Large intestine (tissue), 3 donors: ENCODE data around the gene PUS1. TPM values are rescaled to one million over a fixed set of nuclear protein-coding genes. Genes with fewer than 3 reads are reported as not detected.

Source experiments
- DNase-seq, 2 donors: peaks; one replicate each; pipeline versions ENCODE4 v3.0.0 to v3.0.0-alpha.2; 2013
- H3K27ac ChIP-seq: one replicate; pipeline ENCODE4 v1.5.1; 2013; ENCODE audit warnings: low read length
- H3K27me3 ChIP-seq: 2 replicates; pipeline ENCODE4 v1.6.1; 2013; ENCODE audit warnings: low read length; ENCODE audit not compliant: control insufficient read depth, insufficient read depth
- H3K36me3 ChIP-seq: 2 replicates; pipeline ENCODE4 v1.6.1; 2013; ENCODE audit warnings: low read length; ENCODE audit not compliant: control insufficient read depth, insufficient read depth
- H3K4me1 ChIP-seq: one replicate; pipeline ENCODE4 v1.6.1; 2013; ENCODE audit warnings: low read length; ENCODE audit not compliant: control insufficient read depth, insufficient read depth
- H3K4me3 ChIP-seq: one replicate; pipeline ENCODE4 v1.5.1; 2013; ENCODE audit warnings: low read length
- H3K9me3 ChIP-seq: one replicate; pipeline ENCODE4 v1.6.1; 2013; ENCODE audit warnings: mild to moderate bottlenecking, low read depth, low read length, moderate library complexity; ENCODE audit not compliant: control insufficient read depth
- WGBS: methylation state at CpG from one replicate; pipeline ENCODE4 v1.1.5; 2013; ENCODE audit warnings: low lambda C conversion rate; ENCODE audit not compliant: insufficient coverage; 5-methylcytosine and 5-hydroxymethylcytosine counted together
- polyA plus RNA-seq: library from polyadenylated mRNA; unstranded; fragments of 120-200 nt; gene quantifications from one replicate; pipeline ENCODE4 v1.2.1, GENCODE V29; 2013

PUS1 gene
- polyA plus RNA-seq, 1 donor, result 26.1 TPM

- H3K36me3 ChIP-seq, result peaks cover 64% of the 10 kb centered on the region
- WGBS, result no CpG with 5 or more reads among the region's 26 CpGs
- no peaks in the 10 kb centered on the region for H3K4me1 ChIP-seq
- H3K27ac ChIP-seq, result no peak overlapping the region
- H3K4me3 ChIP-seq, result no peak overlapping the region
- H3K9me3 ChIP-seq, result no peaks in the 10 kb centered on the region
- DNase-seq, result no peak
- H3K27me3 ChIP-seq, result no peaks in the 10 kb centered on the region
Measured at GRCh38 chr12:131909752-131910219, 19.3 kb upstream of the PUS1 start.

- no peak overlapping the region for H3K4me3 ChIP-seq
- no peaks in the 10 kb centered on the region for H3K27me3 ChIP-seq
- no peak for DNase-seq
- WGBS, result no CpG with 5 or more reads among the region's 23 CpGs
- no peaks in the 10 kb centered on the region for H3K4me1 ChIP-seq
- H3K27ac ChIP-seq, result no peak overlapping the region
- no peaks in the 10 kb centered on the region for H3K9me3 ChIP-seq
- peaks cover 71% of the 10 kb centered on the region for H3K36me3 ChIP-seq
Measured at GRCh38 chr12:131910302-131911027, 18.6 kb upstream of the PUS1 start.

GRCh38 chr12:131911028-131911650 lies 17.9 kb upstream of the PUS1 start:
- Histone ChIP-seq H3K36me3 (peaks cover 78% of the 10 kb centered on the region), H3K4me1 (no peaks in the 10 kb centered on the region), H3K9me3 (no peaks in the 10 kb centered on the region), H3K4me3 (no peak overlapping the region), H3K27ac (no peak overlapping the region), H3K27me3 (no peaks in the 10 kb centered on the region)
- WGBS, result no CpG with 5 or more reads among the region's 17 CpGs
- DNase-seq, result no peak

- WGBS, result no CpG with 5 or more reads among the region's 22 CpGs
- Histone ChIP-seq H3K27ac (no peak overlapping the region), H3K36me3 (peaks cover 78% of the 10 kb centered on the region)
Measured at GRCh38 chr12:131911851-131912477, 17.1 kb upstream of the PUS1 start.

GRCh38 chr12:131912518-131913274 lies 16.4 kb upstream of the PUS1 start:
- no peak overlapping the region for H3K27ac ChIP-seq
- peaks cover 76% of the 10 kb centered on the region for H3K36me3 ChIP-seq
- no peak for DNase-seq
- no peaks in the 10 kb centered on the region for H3K9me3 ChIP-seq
- no peaks in the 10 kb centered on the region for H3K27me3 ChIP-seq
- no peak overlapping the region for H3K4me3 ChIP-seq
- H3K4me1 ChIP-seq, result no peaks in the 10 kb centered on the region
- WGBS, result no CpG with 5 or more reads among the region's 20 CpGs

More at GRCh38 chr12:131911851-131912477, 17.1 kb upstream of the PUS1 start:
- Histone ChIP-seq H3K4me1 (no peaks in the 10 kb centered on the region), H3K4me3 (no peak overlapping the region), H3K9me3 (no peaks in the 10 kb centered on the region), H3K27me3 (no peaks in the 10 kb centered on the region)
- no peak for DNase-seq

GRCh38 chr12:131913666-131914065 lies 15.4 kb upstream of the PUS1 start:
- H3K27me3 ChIP-seq, result no peaks in the 10 kb centered on the region
- H3K4me1 ChIP-seq, result no peaks in the 10 kb centered on the region
- WGBS, result no CpG with 5 or more reads among the region's 8 CpGs
- H3K36me3 ChIP-seq, result peaks cover 82% of the 10 kb centered on the region
- no peak for DNase-seq
- no peak overlapping the region for H3K4me3 ChIP-seq
- no peak overlapping the region for H3K27ac ChIP-seq
- no peaks in the 10 kb centered on the region for H3K9me3 ChIP-seq

- H3K36me3 ChIP-seq, result peaks cover 80% of the 10 kb centered on the region
Measured at GRCh38 chr12:131914179-131914702, 14.8 kb upstream of the PUS1 start.

GRCh38 chr12:131915000-131915689 lies 13.9 kb upstream of the PUS1 start:
- H3K27me3 ChIP-seq, result no peaks in the 10 kb centered on the region
- H3K4me1 ChIP-seq, result no peaks in the 10 kb centered on the region
- DNase-seq, result no peak
- H3K27ac ChIP-seq, result no peak overlapping the region
- H3K4me3 ChIP-seq, result no peak overlapping the region
- WGBS, result no CpG with 5 or more reads among the region's 20 CpGs
- no peaks in the 10 kb centered on the region for H3K9me3 ChIP-seq
- peaks cover 81% of the 10 kb centered on the region for H3K36me3 ChIP-seq

More at GRCh38 chr12:131914179-131914702, 14.8 kb upstream of the PUS1 start:
- H3K9me3 ChIP-seq, result no peaks in the 10 kb centered on the region
- DNase-seq, result no peak
- WGBS, result no CpG with 5 or more reads among the region's 14 CpGs
- H3K27me3 ChIP-seq, result no peaks in the 10 kb centered on the region
- H3K27ac ChIP-seq, result no peak overlapping the region
- no peak overlapping the region for H3K4me3 ChIP-seq
- no peaks in the 10 kb centered on the region for H3K4me1 ChIP-seq

- no peak overlapping the region for H3K27ac ChIP-seq
- no CpG with 5 or more reads among the region's 21 CpGs for WGBS
- H3K9me3 ChIP-seq, result no peaks in the 10 kb centered on the region
- no peak overlapping the region for H3K4me3 ChIP-seq
- no peaks in the 10 kb centered on the region for H3K27me3 ChIP-seq
- no peaks in the 10 kb centered on the region for H3K4me1 ChIP-seq
- no peak for DNase-seq
- peaks cover 81% of the 10 kb centered on the region for H3K36me3 ChIP-seq
Measured at GRCh38 chr12:131915823-131916222, 13.3 kb upstream of the PUS1 start.
